Fibroblast of peridontal ligament (primary cell): Measurements from ENCODE around the gene GRK5.

Experiments used
- DNase-seq: peaks from one replicate; pipeline ENCODE4 v3.0.0-alpha.2; 2010; ENCODE audit errors: extremely low read depth

Gene GRK5

DNA sequence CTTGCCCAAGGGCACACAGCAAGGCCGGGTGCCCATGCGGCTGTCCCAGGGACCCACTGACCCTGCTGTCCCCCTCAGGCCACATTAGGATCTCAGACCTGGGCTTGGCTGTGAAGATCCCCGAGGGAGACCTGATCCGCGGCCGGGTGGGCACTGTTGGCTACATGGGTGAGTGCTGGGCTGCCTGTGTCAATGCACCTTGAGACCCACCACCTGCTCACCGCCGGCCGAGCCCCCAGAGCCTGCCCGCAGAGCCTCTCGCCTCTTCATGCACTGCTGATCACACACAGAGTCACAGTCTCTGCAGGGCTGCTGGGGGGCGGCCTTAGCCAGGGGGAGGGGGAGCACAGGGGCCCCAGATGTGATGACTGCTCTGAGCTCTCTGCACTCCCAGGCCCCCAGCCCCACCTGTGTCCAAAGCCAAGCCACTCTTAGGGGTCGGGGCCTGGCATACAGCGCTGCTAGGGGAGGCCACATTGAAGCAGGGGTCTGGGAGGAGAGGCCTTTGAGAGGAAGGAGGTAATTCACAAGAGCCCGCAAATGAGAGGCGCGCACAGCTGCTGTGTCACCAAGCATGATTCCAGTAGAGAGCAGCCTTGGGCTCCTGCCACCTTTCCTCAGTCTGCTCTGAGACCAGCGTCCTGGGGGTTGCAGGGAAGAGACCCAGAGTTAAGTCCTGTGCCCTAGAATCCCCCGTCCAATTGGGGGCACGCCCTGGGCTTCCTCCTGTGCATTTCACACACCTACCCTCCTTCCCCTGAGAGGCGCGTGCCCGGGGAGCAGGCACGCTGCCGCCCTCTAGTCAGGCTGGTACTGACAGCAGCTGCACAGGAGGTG, 234.8 kb downstream of the GRK5 start:
- DNase-seq: no peak

DNA sequence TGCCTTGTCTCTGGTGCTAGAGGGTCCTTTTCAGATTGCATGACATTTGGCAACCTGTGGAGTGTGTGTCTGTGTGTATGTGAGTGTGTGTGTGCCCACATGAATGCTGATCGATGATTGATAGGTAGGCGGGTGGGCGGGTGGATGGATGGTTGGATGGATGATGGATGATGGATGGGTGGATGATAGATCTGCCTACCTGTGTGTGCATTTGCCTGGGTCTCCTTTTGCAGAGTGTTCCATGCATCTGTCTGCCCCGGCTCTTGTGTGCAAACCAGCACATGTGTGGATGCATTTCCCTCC, 235.3 kb downstream of the GRK5 start:
- no peak for DNase-seq

DNA sequence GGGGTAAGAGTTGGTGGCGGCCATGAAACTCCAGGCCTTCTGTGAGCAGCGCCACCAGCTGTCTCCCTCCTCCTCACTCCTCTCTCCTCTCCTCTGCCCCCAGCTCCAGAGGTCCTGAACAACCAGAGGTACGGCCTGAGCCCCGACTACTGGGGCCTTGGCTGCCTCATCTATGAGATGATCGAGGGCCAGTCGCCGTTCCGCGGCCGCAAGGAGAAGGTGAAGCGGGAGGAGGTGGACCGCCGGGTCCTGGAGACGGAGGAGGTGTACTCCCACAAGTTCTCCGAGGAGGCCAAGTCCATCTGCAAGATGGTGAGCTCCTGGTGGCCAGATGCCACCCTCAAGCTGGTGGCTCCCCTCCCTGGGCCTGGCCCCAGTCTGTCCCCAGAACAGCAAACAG, 236.1 kb downstream of the GRK5 start:
- DNase-seq: no peak

DNA sequence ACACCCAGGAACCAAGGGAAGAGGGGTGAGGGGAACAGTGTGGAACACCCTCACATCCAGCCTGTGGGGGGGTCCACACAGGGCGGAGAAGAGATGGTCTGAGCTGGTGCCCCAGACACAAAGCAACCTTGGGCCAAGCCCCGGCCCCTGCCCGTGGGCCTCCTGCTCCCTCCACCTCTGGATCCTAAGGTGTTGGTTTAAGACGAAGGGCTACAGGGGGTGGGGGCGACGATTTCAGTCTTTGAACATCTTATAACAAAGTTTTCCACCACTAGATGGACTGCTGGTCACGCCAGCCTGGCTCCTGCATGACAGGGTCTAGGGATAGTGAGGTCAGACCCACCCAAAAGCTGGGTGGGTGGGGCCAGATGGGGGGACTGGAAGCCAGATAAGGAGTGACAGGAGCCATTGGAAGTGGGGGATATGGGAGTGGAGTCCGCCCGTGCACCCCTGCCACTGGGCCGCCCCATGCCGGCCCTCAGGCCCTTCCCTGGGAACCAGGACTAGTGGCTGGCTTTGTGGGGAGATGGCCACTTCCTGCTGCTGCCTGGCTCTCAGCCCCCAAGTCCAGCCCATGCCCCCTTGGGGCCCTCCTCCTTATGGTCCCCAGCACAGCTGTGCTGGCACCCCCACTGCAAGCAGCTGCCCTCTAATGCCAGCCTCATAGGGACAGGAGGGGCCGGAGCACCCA, 236.7 kb downstream of the GRK5 start:
- no peak for DNase-seq

DNA sequence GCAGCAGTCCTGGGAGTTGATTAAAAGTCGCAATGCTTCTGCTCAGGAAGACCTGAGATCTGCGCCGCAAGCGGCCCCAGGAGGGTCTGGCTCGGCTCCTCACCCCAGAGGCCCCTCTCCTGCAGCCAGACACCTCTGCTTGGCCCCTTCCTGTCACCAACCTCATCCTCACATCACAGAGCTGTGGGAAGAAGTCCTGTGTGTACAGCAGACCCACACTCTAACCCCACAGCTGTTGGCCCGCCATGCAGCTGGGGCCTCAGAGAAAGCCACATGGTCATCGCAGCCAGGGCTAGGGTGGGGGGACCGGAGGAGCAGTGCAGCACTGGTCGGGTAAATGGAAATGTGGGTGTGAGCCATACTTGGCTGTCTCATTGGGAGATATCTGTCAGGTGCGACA, 237.5 kb downstream of the GRK5 start:
- DNase-seq: no peak

DNA sequence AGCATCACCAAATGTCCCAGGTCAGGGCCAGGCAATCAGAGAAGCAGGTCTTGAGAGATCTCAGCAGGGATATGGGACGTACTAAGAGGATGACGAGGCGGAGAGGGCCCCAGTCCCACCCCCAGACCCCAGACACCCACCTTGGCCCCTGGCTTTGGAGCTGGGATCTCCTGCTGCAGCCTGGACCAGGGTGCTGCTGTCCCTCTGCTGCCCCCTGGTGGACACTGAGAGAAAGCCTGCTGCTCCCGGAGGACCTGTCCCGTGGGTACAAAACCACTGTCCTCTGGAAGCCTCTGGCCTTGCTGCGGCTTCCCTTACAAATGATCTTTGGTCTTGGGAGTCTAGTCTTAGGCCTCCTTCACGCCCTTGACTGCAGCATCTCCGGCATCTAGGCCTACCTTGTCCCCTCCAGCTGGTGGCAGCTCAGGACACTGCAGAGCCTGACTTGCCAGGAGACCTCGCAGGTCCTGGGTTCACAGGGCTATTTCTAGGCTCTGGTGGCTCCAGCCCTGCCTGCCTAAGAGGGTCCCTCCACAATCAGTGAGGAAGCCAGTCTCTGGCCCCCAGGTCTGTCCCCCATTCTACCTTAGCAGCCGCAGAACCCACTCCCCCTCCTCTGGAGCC, 238.1 kb downstream of the GRK5 start:
- peak; percentile 76 for DNase-seq

DNA sequence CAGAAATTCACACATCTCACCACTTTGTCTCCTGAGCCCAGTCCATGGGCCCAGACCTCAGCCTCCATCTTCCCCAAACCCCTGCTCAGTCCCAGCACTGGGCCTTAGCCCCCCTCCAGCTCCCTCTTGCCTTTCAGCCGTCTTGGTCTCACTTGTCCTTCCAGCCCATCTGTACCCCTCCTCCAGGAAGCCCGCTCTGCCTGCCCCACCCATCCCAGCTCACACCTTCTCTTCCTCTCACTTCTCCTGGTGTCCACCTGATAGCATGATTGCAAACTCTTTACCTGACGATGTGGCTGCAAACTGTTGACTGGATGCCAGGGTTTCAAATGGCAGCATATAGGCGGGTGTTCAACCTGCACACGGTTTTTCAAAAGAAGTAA, 238.6 kb downstream of the GRK5 start:
- DNase-seq: no peak

DNA sequence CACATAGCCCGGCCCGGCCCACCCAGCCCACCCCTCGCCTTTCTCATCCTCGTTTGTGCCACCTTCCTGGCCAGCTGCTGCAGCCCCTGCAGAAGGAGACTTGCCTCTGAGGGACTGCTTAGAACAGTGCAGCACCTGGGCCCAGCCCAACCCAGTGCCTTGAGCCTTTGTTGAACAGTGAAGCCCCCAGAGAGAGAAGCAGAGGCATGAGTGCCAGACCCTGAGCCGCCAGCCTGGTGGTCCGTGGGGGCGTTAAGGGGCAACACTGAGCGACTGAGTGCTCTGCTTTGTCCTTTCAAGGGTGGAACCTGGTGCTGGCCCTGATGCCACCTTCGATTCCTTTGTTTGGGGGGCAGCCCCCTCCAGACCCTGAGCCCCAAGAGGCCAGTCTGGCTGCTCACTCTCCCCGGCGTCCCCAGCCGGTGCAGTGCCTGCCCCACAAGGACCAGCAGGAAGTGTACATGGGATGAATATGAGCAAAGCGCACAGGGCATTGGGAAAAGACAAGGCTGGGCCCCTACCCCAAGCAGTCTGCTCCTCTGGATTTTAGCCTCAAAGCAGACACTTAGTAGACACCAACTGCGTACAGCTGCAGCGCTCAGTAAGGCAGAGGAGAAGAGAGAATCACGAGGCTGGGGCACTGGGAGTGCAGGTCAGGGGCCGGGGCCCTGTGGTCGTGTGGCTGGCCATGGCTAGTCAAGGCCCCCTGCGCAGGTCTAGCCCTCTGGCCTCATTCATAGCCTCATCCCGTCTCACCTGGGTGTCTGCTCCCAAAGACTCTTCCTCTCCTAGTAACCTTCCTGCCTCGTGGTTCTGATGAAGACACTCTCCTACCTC, 239.3 kb downstream of the GRK5 start:
- DNase-seq: no peak

DNA sequence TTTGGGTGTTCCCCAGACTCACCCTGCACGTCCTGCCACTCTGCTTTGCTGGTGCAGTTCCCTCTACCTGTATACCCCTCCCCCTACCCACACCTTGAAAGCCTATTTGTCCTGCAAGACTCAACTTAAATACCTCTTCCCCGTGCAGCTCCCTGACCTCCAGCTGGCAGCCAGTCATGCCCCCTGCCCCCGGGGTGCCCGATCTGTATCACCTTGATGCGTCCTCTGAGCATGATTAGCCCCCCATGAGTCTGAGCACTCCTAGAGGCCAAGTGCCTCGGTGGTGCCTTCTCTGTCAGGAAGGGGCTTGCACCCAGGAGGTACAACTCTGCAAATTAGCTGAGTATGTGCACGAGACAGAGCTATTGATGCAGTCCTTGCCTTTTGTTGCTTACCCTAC, 240.1 kb downstream of the GRK5 start:
- DNase-seq: no peak

DNA sequence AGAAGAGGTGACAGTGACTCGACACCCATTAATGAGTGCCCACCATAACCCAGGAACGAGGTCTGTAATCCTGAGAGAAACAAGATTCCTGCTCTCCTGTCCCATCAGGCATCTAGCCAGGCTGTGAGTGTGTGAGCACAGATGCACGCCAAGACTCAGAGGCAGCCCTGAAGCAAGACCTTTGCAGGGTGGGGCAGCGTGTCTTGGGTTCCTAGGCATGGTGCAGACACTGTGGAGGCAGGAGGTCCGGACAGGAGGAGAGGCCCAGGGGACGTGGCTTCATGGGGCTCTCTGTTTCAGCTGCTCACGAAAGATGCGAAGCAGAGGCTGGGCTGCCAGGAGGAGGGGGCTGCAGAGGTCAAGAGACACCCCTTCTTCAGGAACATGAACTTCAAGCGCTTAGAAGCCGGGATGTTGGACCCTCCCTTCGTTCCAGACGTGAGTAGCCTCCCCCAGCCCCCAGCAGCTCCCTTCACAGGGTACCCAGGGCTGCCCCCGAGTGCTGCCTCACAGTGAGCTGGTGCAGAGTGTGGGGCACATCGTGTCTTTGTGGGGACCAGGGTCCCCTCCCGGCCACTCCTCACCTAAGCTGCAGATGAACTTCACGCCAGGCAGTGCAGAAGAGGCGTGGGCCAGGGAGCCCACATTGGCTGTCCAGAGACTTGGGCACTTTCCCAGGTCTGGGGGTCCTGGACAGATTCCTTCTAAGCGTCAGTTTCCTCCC, 240.6 kb downstream of the GRK5 start:
- no peak for DNase-seq

DNA sequence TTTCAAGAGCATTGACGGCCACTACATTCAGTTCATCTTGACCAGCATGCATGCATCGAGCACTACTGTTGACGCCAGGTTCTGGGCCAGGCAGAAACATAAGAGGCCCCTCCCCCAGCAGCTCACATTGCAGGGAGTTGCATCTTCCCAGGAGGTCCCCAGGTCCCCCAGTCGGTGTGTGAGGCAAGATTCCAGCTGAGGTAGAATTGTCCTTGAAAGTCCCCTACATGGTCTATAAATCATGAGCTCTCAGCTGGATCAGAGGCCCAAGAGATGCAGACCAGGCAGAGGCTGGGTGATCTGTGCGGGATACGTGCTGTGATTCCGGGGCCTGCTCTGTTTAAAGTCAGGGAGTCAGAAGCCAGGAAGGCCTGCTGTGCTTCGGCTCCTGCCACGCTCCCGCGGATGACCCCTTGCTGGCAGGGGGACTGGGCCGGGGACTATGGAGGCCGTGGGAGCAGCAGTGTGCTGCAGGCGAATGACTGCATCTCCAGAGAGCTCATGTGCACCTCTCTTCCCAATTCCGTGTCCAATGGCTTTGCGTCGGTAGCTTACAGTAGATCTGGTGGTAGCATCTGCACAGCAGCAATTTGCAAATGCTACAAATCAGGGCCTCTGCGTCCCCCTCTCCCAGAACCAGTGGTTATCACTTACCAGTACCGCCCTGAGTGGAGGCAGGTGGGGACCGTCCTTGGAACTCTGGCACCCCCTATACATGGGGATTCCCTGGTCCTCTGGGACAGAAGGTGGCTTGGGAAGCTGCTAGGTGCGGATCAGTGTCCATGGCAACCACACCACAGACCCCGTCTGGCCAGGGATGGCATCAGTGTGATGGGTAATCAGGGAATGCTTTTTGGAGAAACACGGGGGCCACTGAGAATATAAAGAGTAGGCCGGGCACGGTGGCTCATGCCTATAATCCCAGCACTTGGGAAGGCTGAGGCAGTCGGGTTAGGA, 241.5 kb downstream of the GRK5 start:
- no peak for DNase-seq

DNA sequence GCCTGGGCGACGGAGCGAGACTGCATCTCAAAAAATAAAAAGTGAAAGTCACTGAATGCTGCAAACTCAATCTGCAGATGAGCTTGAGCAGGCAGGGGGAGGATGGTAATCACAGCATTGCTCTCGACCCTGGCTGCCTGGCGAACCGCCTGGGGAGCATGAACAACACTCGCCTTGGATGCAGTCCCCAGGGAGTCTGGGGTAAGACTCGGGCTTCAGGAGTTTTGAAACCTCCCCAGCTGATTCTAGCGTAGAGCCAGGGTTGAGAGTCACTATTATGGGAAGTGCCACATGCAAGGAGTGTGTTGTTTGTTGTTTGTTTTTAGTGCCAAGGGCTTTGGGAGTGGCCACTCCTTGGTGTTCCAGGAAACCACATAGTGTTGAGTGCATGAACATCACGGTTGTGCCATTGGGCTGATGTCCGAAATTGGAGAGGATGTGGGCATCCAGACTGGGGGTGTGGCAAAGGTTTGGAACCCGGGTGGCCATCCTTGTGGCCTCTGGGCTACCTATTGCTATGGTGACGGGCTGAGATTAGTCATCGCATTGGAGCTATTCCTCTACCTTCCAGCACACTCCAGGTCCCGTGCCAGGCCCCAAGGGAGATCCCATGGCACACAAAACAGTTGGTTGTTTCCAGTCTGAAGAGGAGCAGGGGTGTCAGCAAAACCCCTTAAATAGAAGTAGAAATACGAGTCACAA, 242.5 kb downstream of the GRK5 start:
- DNase-seq: peak; percentile 96

DNA sequence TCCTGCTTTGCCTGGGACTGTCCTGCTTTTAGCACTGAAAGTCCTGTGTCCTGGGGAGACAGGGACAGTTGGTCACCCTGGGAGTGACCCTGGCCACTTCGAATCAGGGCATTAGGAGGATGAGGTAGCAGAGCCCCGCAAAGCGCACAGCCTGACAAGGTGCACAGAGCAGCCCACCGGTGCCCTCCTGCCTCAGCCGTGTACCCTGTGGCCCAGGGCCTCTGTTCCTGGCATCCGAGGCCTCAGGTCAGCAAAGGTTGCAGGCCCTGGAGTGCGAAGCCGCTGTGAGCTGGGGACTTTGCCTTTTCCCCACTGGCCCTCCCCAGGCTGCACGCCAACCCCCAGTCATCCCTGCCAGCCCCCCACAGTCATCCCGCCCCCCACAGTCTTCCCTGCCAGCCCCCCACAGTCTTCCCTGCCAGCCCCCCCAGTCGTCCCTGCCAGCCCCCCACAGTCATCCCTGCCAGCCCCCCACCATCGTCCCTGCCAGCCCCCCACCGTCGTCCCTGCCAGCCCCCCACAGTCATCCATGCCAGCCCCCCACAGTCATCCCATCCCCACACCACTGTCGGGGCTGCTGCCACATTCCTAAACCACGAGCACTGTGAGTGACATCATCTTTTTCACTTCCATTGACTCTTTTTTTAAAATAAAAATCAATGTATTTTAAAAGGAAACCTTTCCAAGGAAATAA, 243.4 kb downstream of the GRK5 start:
- peak; percentile 15 for DNase-seq

DNA sequence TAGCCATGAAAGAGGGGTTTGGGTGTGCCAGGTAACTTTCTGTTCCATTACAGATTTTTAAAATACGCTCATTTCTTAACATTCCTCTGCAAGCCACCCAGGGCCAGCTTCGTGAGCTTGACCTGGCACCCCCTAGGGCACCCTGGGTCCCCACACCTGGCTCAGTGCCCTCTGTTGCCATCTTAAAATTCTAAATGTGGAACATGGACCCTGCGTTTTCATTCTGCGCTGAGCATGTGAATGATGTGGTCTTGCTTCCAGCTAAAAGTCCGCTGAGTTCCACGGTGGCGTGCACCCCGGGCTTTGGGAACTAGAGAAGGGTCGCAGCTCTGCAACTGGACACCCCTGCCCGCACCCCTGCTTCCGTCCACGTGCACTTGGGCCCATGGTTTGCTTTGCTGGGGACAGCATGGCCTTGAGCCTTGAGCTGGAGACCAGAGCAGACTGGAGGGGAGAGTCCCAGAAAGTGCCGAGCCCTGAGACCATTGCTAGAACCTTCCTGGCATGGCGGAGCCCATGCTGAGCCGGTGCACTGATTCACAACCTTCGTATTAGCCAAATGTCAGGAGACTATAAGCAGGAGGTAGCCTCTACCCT, 244.0 kb downstream of the GRK5 start:
- no peak for DNase-seq

DNA sequence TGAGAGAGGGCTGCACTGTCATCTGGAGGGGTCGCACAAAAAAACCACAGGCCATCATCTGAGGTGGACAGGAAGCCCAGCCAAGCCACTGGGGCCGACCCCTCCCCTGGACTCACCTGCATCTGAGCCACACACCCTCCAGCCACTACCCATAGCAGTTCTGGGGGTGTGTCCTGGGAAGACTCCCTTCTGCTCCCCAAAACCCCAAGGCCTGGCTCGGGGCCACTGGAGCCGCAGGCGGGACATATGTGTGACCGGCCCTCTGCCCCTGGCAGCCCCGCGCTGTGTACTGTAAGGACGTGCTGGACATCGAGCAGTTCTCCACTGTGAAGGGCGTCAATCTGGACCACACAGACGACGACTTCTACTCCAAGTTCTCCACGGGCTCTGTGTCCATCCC, 245.0 kb downstream of the GRK5 start:
- no peak for DNase-seq

DNA sequence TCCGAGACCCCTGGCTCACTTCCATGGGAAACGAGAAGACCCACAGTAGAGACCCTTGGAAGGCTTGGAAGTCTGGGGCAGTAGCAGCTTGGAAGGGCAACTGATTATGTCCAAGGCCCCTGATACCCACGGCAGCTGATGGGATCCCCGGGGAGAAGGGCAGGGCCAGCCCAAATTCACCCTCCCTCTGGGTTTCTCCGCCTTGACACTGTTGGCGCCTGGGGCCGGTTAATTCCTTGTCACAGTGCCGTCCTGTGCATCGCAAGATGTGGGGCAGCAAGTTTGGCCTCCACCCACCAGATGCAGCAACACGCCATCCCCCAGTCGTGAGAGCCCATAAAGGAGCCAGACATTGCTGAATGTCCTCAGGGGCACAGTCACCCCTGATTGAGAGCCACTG, 245.9 kb downstream of the GRK5 start:
- DNase-seq: no peak

DNA sequence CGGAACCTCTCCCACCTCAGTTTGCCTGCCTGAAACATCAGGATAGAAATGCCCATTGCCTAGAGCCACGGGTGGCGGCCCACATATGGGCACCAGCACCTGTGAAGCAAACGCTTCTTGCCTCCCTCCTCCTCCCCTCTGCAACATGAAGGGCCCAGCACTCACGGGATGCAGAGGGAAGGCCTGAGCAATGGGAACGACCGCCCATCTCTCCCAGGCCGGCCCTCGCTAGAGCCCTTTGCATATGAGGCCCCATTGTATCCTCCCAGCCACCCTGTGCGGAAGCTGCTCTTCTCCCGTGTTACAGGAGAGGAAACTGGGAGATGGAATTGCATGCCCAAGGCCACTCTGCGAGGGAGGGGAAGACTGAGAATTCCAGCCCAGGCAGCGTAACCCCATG, 246.9 kb downstream of the GRK5 start:
- no peak for DNase-seq

DNA sequence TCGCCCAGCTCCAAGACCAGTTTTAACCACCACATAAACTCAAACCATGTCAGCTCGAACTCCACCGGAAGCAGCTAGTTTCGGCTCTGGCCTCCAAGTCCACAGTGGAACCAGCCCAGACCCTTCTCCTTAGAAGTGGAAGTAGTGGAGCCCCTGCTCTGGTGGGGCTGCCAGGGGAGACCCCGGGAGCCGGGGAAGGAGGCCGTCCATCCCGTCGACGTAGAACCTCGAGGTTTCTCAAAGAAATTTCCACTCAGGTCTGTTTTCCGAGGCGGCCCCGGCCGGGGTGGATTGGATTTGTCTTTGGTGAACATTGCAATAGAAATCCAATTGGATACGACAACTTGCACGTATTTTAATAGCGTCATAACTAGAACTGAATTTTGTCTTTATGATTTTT, 247.6 kb downstream of the GRK5 start:
- no peak for DNase-seq
